A549 (cell line): ENCODE results near the gene CMIP. TPM values are rescaled to one million over a fixed set of nuclear protein-coding genes. Genes with fewer than 3 reads are reported as not detected.
A peak's percentile ranks its signal among the peaks of the same experiment; 100 is the strongest.

Experiments used
- ATAC-seq, 2 experiments: fragments of 200-7000 bp in 1 of 2; fragments of >200 bp in 1 of 2; cut with Nextera tagmentation in 1 of 2; cut with Tn5 transposase in 1 of 2; 3 replicates each; pipeline versions ENCODE4 v1.8.0 to v1.9.1; 2018 to 2020; ENCODE audit warnings: mild to moderate bottlenecking in 1 of 2, moderate library complexity in 1 of 2
- CTCF ChIA-PET: fragments of 300-600 bp; sonication (Branson Sonifier 250); formaldehyde crosslinking; extraction: SDS; loops from one replicate; lab custom pipeline; 2021; ENCODE audit warnings: antibody characterized with exemption, inconsistent platforms; lab: Yijun Ruan, JAX
- POLR2A ChIA-PET: fragments of 350-600 bp; formaldehyde crosslinking; extraction: SDS; loops from one replicate; lab custom pipeline; 2021; ENCODE audit warnings: antibody characterized with exemption, inconsistent platforms; lab: Yijun Ruan, JAX
- DNase-seq, 2 experiments: peaks; one replicate each; pipeline versions ENCODE4 v3.0.0 to v3.0.0-alpha.2; 2011 to 2016; ENCODE audit warnings: low read depth in 1 of 2, low spot score in 1 of 2
- FAIRE-seq: peaks from 2 replicates; lab custom pipeline; 2011; peaks lifted over from hg19 to GRCh38; lab: Jason Lieb, UNC
- H3K27ac ChIP-seq, 2 experiments: fragments of >200 bp; sonication (Bioruptor Twin); formaldehyde crosslinking; 3 replicates each; pipeline ENCODE4 v1.5.1; 2016 to 2017
- H3K4me1 ChIP-seq: fragments of >200 bp; sonication (Bioruptor Twin); formaldehyde crosslinking; 3 replicates; pipeline ENCODE4 v1.6.1; 2016
- H3K4me2 ChIP-seq: fragments of >200 bp; sonication (Bioruptor Twin); formaldehyde crosslinking; 3 replicates; pipeline ENCODE4 v1.6.1; 2016
- H3K4me3 ChIP-seq: fragments of >200 bp; sonication (Bioruptor Twin); formaldehyde crosslinking; 3 replicates; pipeline ENCODE4 v1.5.1; 2016
- H3K9me3 ChIP-seq: fragments of >200 bp; sonication (Bioruptor Twin); formaldehyde crosslinking; 3 replicates; pipeline ENCODE4 v1.6.1; 2016
- BHLHE40 ChIP-seq: IDR thresholded peaks from 2 replicates; pipeline ENCODE4 v1.6.1; 2012; ENCODE audit warnings: low read depth, low read length, inconsistent platforms
- CBX2 ChIP-seq: fragments of 200-600 bp; sonication (generic); IDR thresholded peaks from 2 replicates; pipeline ENCODE4 v1.6.1; 2016; ENCODE audit warnings: low read depth, mild to moderate bottlenecking, borderline replicate concordance
- CBX8 ChIP-seq: fragments of 200-600 bp; sonication (generic); IDR thresholded peaks from 2 replicates; pipeline ENCODE4 v1.6.1; 2016
- EP300 ChIP-seq, 2 experiments: fragments of >200 bp; sonication (Bioruptor Twin); formaldehyde crosslinking; IDR thresholded peaks; 2 replicates in 1 of 2; 3 replicates in 1 of 2; pipeline ENCODE4 v1.6.1; 2016 to 2017
- FOSL2 ChIP-seq, 2 experiments: fragments of 450-650 bp in 1 of 2; fragments of >200 bp in 1 of 2; sonication (Bioruptor Twin) in 1 of 2; formaldehyde crosslinking; IDR thresholded peaks; 2 replicates each; pipeline versions ENCODE4 v1.5.0 to v1.6.1; 2016 to 2020; ENCODE audit warnings: mild to moderate bottlenecking in 1 of 2, moderate library complexity in 1 of 2
- HEYL ChIP-seq: fragments of 250-450 bp; sonication (Bioruptor Pico); IDR thresholded peaks from 2 replicates; pipeline ENCODE4 v1.8.0; 2021; ENCODE audit warnings: mild to moderate bottlenecking, moderate library complexity
- HOXB5 ChIP-seq: fragments of 250-450 bp; sonication (Bioruptor Pico); IDR thresholded peaks from 2 replicates; pipeline ENCODE4 v1.5.0; 2020; ENCODE audit warnings: mild to moderate bottlenecking, moderate library complexity
- JUNB ChIP-seq: fragments of >200 bp; sonication (Bioruptor Twin); formaldehyde crosslinking; IDR thresholded peaks from 2 replicates; pipeline ENCODE4 v1.6.1; 2016
- MAFK ChIP-seq: fragments of 450-650 bp; IDR thresholded peaks from 2 replicates; pipeline ENCODE4 v1.6.1; 2014; ENCODE audit not compliant: partially characterized antibody
- NFE2L2 ChIP-seq: fragments of 150-350 bp; conservative IDR thresholded peaks from 2 replicates; pipeline ENCODE4 v1.6.1; 2014; ENCODE audit warnings: low read length
- POLR2A ChIP-seq: IDR thresholded peaks from 2 replicates; pipeline ENCODE4 v1.6.1; 2012; ENCODE audit warnings: mild to moderate bottlenecking, low read length
- RARB ChIP-seq: fragments of 250-450 bp; sonication (Bioruptor Pico); IDR thresholded peaks from 2 replicates; pipeline ENCODE4 v1.8.0; 2021; ENCODE audit warnings: mild to moderate bottlenecking, moderate library complexity
- REST ChIP-seq: fragments of 200-600 bp; sonication (generic); IDR thresholded peaks from 2 replicates; pipeline ENCODE4 v1.6.1; 2016; ENCODE audit warnings: antibody characterized with exemption, mild to moderate bottlenecking, moderate library complexity
- RFX5 ChIP-seq: fragments of 450-650 bp; IDR thresholded peaks from 2 replicates; pipeline ENCODE4 v1.7.1; 2014; ENCODE audit warnings: antibody characterized with exemption, mild to moderate bottlenecking, moderate library complexity
- SREBF2 ChIP-seq: fragments of 450-650 bp; IDR thresholded peaks from 2 replicates; pipeline ENCODE4 v1.6.1; 2014; ENCODE audit warnings: mild to moderate bottlenecking, moderate library complexity
- ZC3H11A ChIP-seq: fragments of 450-650 bp; IDR thresholded peaks from 2 replicates; pipeline ENCODE4 v1.6.1; 2014; ENCODE audit warnings: antibody characterized with exemption, mild to moderate bottlenecking
- WGBS: methylation state at CpG from one replicate; pipeline ENCODE4 v1.1.6; 2017; ENCODE audit errors: missing lambda C conversion rate; 5-methylcytosine and 5-hydroxymethylcytosine counted together
- polyA plus RNA-seq, 4 experiments: library from polyadenylated mRNA; depleted of rRNA in 3 of 4; stranded (reverse); fragments of >200 nt; fragmentation: RNase III in 1 of 4; extraction: RNeasy Plus Mini Kit Qiagen cat#74134 plus additional on column Dnase treatment in 1 of 4; gene quantifications; 2 replicates in 3 of 4; 3 replicates in 1 of 4; pipeline ENCODE4 v1.2.3, GENCODE V29; 2011 to 2017
- TF ChIP-seq, protein P1 (sequence below): fragments of >200 bp; sonication (Bioruptor Twin); formaldehyde crosslinking; IDR thresholded peaks from 2 replicates; pipeline ENCODE4 v1.6.1; 2016
- TF ChIP-seq, protein P2 (sequence below): fragments of >200 bp; sonication (Bioruptor Twin); formaldehyde crosslinking; IDR thresholded peaks from 3 replicates; pipeline ENCODE4 v1.6.1; 2016
- TF ChIP-seq, protein P3 (sequence below): IDR thresholded peaks from 2 replicates; pipeline ENCODE4 v1.6.1; 2012; ENCODE audit warnings: low read depth, borderline replicate concordance

Gene CMIP
- polyA plus RNA-seq, 2 of the 4 experiments (the other 2 are of a cell fraction): 21.6 to 125 TPM

DNA sequence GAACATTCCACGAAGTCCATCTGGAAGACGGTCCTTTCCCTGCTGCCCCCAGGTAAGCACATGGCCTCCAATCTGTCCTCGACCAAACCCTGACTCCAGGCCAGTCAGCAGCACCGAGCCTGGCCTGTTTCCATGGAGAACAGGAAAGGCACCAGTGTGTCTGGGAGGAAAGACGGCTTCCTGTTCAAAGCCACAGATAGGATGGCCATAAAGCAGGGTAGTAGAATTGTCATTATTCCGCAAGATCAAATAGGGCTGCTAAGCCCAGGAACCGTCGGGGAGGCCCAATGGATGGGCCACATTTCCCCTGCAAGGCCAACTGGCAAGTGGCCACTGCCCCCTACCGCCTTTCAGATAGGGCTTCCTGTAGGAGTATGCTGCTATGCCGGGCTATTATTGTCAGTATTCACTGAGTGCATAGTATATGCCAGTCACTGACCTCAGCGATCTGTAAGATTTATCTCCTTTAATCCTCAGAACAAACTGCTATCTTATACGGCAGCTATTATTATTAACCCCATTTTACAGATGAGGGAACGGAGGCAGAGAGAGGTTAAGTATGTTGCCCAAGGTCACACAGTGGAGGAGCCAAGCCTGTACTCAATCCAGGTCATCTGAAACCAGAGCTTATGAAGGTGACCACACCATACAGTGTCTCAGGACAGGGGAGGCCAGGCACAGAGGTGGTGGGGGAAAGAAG, 311.5 kb downstream of the CMIP start:
- no peak overlapping the region for H3K4me3 ChIP-seq
- 92% methylated on average over 13 of the region's 13 CpGs for WGBS
- POLR2A ChIA-PET: no interaction called here
- H3K4me1 ChIP-seq: peaks cover 14% of the 10 kb centered on the region; the same call in 2 of the 3 replicates
- ATAC-seq (peak in 1 of 2 experiments; percentile 18; a peak in 1 of 6 replicates), FAIRE-seq (no peak), DNase-seq (no peak)
- TF ChIP-seq REST (no peak), HOXB5 (CRISPR knock-in tag) (no peak), CBX2 (no peak), EP300 (IDR thresholded peaks at IDR 0.05) (no peak), ZC3H11A (no peak)
- TF ChIP-seq, protein P1, sequence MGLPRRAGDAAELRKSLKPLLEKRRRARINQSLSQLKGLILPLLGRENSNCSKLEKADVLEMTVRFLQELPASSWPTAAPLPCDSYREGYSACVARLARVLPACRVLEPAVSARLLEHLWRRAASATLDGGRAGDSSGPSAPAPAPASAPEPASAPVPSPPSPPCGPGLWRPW: no peak
- TF ChIP-seq, protein P2, sequence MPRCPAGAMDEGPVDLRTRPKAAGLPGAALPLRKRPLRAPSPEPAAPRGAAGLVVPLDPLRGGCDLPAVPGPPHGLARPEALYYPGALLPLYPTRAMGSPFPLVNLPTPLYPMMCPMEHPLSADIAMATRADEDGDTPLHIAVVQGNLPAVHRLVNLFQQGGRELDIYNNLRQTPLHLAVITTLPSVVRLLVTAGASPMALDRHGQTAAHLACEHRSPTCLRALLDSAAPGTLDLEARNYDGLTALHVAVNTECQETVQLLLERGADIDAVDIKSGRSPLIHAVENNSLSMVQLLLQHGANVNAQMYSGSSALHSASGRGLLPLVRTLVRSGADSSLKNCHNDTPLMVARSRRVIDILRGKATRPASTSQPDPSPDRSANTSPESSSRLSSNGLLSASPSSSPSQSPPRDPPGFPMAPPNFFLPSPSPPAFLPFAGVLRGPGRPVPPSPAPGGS: no peak
- H3K4me2 ChIP-seq: no peak overlapping the region
- peaks cover 2% of the 10 kb centered on the region; the same call in 1 of the 3 replicates for H3K9me3 ChIP-seq
- peak overlapping the region in 1 of 2 experiments; percentile 20; a peak in 2 of 6 replicates for H3K27ac ChIP-seq
- CTCF ChIA-PET: interaction anchor here (1.4 to 1.6 kb wide), 2 partner anchors 18 to 118 kb away, joined by 3 read pairs; no protein-coding TSS in a partner anchor

- H3K27ac ChIP-seq: peak overlapping the region in 1 of 2 experiments; percentile 20; a peak in 3 of 6 replicates
- no peak overlapping the region for H3K4me3 ChIP-seq
- TF ChIP-seq MAFK (peak; percentile 3), HEYL (no peak)
- TF ChIP-seq, all 56 proteins: peak for 1
- DNase-seq (no peak), FAIRE-seq (no peak), ATAC-seq (peak; percentile 9 to 26; a peak in 1 of 6 replicates)
- Histone ChIP-seq H3K9me3 (peaks cover 2% of the 10 kb centered on the region; the same call in 1 of the 3 replicates), H3K4me2 (no peak overlapping the region), H3K4me1 (peaks cover 14% of the 10 kb centered on the region; the same call in 2 of the 3 replicates)
- WGBS: 85% methylated on average over 9 of the region's 9 CpGs
- POLR2A ChIA-PET: no interaction called here
- CTCF ChIA-PET: interaction anchor here (0.8 to 1.4 kb wide), 2 partner anchors 17 to 117 kb away, joined by 3 read pairs; no protein-coding TSS in a partner anchor
Observed at GRCh38 chr16:81756615-81757356, 312.2 kb downstream of the CMIP start.

DNA sequence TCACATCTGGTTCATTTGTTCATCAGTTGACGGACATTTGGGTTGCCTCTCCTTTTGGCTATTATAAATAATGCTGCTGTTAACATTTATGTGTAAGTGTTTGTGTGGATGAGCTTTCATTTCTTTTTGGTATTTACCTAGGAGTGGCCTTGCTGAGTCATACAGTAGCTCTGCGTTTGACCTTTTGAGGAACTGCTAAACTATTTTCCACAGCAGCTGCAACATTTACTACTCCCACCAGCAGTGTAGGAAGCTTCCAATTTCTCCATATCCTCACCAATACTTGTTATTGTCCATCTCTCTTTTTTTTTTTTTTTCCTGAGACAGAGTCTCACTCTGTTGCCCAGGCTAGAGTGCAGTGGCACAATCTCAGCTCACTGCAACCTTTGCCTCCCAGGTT, 313.8 kb downstream of the CMIP start:
- CTCF ChIA-PET: no interaction called here
- peak overlapping the region; percentile 0; the same call in 1 of the 3 replicates for H3K4me2 ChIP-seq
- H3K4me1 ChIP-seq: peaks cover 14% of the 10 kb centered on the region; the same call in 2 of the 3 replicates

More for the DNA sequence above, 313.8 kb downstream of the CMIP start:
- Histone ChIP-seq H3K9me3 (peaks cover 2% of the 10 kb centered on the region; the same call in 1 of the 3 replicates), H3K27ac (peak overlapping the region; percentile 34 to 71; a peak in 4 of 6 replicates), H3K4me3 (no peak overlapping the region)
- POLR2A ChIA-PET: no interaction called here
- WGBS: 0% methylated on average over 2 of the region's 2 CpGs
- ATAC-seq: peak in 1 of 2 experiments; percentile 78; a peak in 3 of 6 replicates
- FAIRE-seq: no peak
- TF ChIP-seq MAFK (peak; percentile 91), NFE2L2 (peak; percentile 42; the same call in 1 of the 2 replicates), RARB (CRISPR knock-in tag) (0 out of 2 replicates have a peak, but pooled peaks have one; percentile 27), RFX5 (no peak), JUNB (peak; percentile 25; the same call in 1 of the 2 replicates), POLR2A (no peak), BHLHE40 (no peak), SREBF2 (no peak), FOSL2 (IDR thresholded peaks at IDR 0.05) (no peak), FOSL2 (CRISPR knock-in tag; IDR thresholded peaks at IDR 0.05) (peak; percentile 79), CBX8 (no peak), EP300 (IDR thresholded peaks at IDR 0.05) (no peak), HEYL (no peak)
- TF ChIP-seq, protein P3, sequence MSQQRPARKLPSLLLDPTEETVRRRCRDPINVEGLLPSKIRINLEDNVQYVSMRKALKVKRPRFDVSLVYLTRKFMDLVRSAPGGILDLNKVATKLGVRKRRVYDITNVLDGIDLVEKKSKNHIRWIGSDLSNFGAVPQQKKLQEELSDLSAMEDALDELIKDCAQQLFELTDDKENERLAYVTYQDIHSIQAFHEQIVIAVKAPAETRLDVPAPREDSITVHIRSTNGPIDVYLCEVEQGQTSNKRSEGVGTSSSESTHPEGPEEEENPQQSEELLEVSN: no peak
- peak in 1 of 2 experiments; percentile 85 for DNase-seq
